D721Med (cell line): Measurements from ENCODE around the gene IFI27.

Experiments
- DNase-seq: peaks from one replicate; pipeline ENCODE4 v3.0.0; 2011; ENCODE audit warnings: low spot score; ENCODE audit not compliant: insufficient read length
- FAIRE-seq: peaks from 2 replicates; lab custom pipeline; 2011; peaks lifted over from hg19 to GRCh38; lab: Jason Lieb, UNC
- CTCF ChIP-seq: IDR thresholded peaks from 2 replicates; pipeline ENCODE4 v1.5.1; 2012; ENCODE audit warnings: mild to moderate bottlenecking, control low read depth; ENCODE audit not compliant: insufficient read depth; ENCODE audit errors: missing control alignments

Gene IFI27

GRCh38 chr14:94117856-94118255 lies 7.3 kb downstream of the IFI27 start:
- FAIRE-seq: no peak
- no peak for TF ChIP-seq CTCF
- no peak for DNase-seq

- DNase-seq (no peak), FAIRE-seq (no peak)
- no peak for TF ChIP-seq CTCF
These were observed 8.5 kb downstream of the IFI27 start for GRCh38 chr14:94119071-94119470.

GRCh38 chr14:94120667-94121340 lies 10.3 kb downstream of the IFI27 start:
- no peak for FAIRE-seq
- no peak for DNase-seq

DNA sequence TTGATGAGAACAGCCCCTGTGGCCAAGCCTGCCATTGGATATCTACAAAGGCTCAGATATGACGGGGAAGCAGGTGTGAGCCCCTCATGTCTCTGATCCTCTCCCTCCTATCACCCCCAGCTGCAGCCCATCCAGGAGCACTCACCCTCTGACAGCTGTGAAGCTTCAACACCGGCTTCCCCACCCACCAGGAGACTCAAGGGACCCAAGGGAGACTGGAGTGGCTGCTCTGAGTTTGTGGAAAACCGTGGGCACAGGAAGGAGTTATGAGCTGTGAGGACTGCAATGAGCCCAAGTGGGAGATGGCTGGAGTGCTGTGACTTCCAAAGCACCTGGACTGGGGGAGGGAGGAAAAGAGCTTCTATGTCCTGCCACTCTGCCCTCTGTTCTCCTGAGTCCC lies 10.9 kb downstream of the IFI27 start:
- TF ChIP-seq CTCF: no peak
- FAIRE-seq: no peak
- no peak for DNase-seq

More at GRCh38 chr14:94120667-94121340, 10.3 kb downstream of the IFI27 start:
- TF ChIP-seq CTCF: no peak

- no peak for FAIRE-seq
- no peak for DNase-seq
- TF ChIP-seq CTCF: no peak
These were observed 11.9 kb downstream of the IFI27 start for GRCh38 chr14:94122438-94122837.

DNA sequence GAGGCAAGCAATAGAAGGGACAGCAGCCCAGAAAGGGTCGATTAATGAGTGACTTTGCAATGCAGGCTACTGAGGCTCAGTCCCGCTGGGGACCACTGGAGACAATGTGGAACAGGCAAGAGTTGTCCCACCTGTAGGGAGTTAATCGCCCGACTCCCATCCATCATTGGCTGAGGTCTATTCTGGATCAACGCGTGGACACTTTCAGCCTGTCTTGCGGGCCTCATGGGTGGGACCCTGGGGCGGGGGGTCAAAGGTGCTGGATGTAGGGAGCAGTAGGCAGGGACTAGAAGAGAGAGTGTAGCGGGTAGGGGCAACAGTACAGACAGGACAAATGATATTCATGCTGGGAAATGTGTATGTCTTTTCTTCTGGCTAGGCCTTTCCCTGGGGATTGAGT lies 12.8 kb downstream of the IFI27 start:
- FAIRE-seq: no peak

DNA sequence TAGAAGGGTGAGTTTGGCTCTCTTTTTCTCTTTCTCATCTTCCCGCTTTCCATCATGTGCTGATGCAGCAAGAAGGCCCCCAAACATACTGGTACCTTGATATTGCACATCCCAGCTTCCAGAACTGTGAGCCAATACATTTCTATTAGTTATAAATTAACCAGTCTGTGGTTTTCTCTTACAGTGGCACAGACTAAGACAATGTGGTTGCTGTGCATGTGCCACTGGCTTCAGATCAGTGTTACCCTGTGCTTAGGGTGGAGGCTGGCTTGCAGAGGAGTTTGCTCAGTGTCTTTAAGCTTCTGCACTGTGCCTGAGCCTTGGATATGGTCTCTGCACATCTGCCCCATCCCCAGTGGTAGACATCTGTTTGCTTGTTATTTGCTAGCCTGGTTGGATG lies 13.3 kb downstream of the IFI27 start:
- no peak for TF ChIP-seq CTCF
- FAIRE-seq (no peak), DNase-seq (no peak)

More for the DNA sequence above, 12.8 kb downstream of the IFI27 start:
- no peak for TF ChIP-seq CTCF
- no peak for DNase-seq
